Heart left ventricle (tissue), 16 donors: ENCODE measurements around the gene KLK7. TPM values are rescaled to one million over a fixed set of nuclear protein-coding genes. Genes with fewer than 3 reads are reported as not detected.

ENCODE experiments used
- ATAC-seq, 4 donors: fragments of 200-7000 bp; cut with Tn5 transposase; one replicate each; pipeline ENCODE4 v1.9.1; 2020 to 2022; ENCODE audit warnings: moderate library complexity in 4 of 4, mild to moderate bottlenecking in 3 of 4, moderate number of reproducible peaks in 1 of 4
- DNase-seq, 5 donors: peaks; one replicate each; pipeline ENCODE4 v3.0.0-alpha.2; 2020
- H3K27ac ChIP-seq, 12 donors: fragments of 200-600 bp; sonication (generic) in 4 of 12; one replicate each; pipeline versions ENCODE4 v1.5.0 to v1.8.0; 2016 to 2022; ENCODE audit warnings: mild to moderate bottlenecking in 2 of 12
- H3K27me3 ChIP-seq, 9 donors: fragments of 200-600 bp; sonication (generic) in 2 of 9; one replicate each; pipeline versions ENCODE4 v1.5.1 to v1.8.0; 2016 to 2022; ENCODE audit warnings: mild to moderate bottlenecking in 3 of 9
- H3K36me3 ChIP-seq, 9 donors: fragments of 200-600 bp; sonication (generic) in 2 of 9; one replicate each; pipeline versions ENCODE4 v1.5.0 to v1.8.0; 2018 to 2022; ENCODE audit warnings: mild to moderate bottlenecking in 2 of 9
- H3K4me1 ChIP-seq, 12 donors: fragments of 200-600 bp; sonication (generic) in 4 of 12; one replicate each; pipeline versions ENCODE4 v1.5.0 to v1.8.0; 2016 to 2022; ENCODE audit warnings: mild to moderate bottlenecking in 3 of 12
- H3K4me3 ChIP-seq, 12 donors: fragments of 200-600 bp; sonication (generic) in 4 of 12; one replicate each; pipeline versions ENCODE4 v1.5.0 to v1.8.0; 2017 to 2022; ENCODE audit warnings: mild to moderate bottlenecking in 9 of 12, moderate library complexity in 4 of 12
- H3K9me3 ChIP-seq, 12 donors: fragments of 200-600 bp; sonication (generic) in 4 of 12; one replicate each; pipeline versions ENCODE4 v1.5.0 to v1.8.0; 2016 to 2022; ENCODE audit warnings: mild to moderate bottlenecking in 1 of 12
- CTCF ChIP-seq, 12 donors: fragments of 200-600 bp; sonication (generic) in 4 of 12; IDR thresholded peaks; one replicate each; pipeline versions ENCODE4 v1.5.0 to v1.8.0; 2018 to 2022; ENCODE audit warnings: antibody characterized with exemption in 12 of 12, mild to moderate bottlenecking in 5 of 12
- POLR2A ChIP-seq, 2 donors: fragments of 450-650 bp; IDR thresholded peaks; one replicate each; pipeline ENCODE4 v1.6.1; 2017; ENCODE audit warnings: antibody characterized with exemption in 2 of 2, mild to moderate bottlenecking in 2 of 2, moderate library complexity in 2 of 2
- WGBS, 4 donors: extraction: QIAGEN DNeasy Blood & Tissue Kit in 2 of 4; methylation state at CpG; one replicate each; pipeline versions ENCODE4 v1.1.5 to v1.1.7; 2013 to 2018; 5-methylcytosine and 5-hydroxymethylcytosine counted together
- intact Hi-C, 10 donors: fragments of 100-400 bp; cut with DNase I; formaldehyde crosslinking; loops; one replicate each; pipeline versions ENCODE4 v1.11.1 to v1.14.2; 2022
- polyA plus RNA-seq, 2 donors: library from polyadenylated mRNA; stranded (reverse); fragments of 200-250 nt; gene quantifications; one replicate each; pipeline ENCODE4 v1.2.3, GENCODE V29; 2013
- total RNA-seq, 9 donors: library from RNA; depleted of rRNA in 2 of 9; stranded (reverse); fragments of >200 nt in 2 of 9; fragmentation: NEBNext Ultra II Directional in 3 of 9; extraction: Animal tissue kit (Norgen Biotek cat#: 25700) in 3 of 9; gene quantifications; one replicate each; pipeline versions ENCODE4 v1.1.0 to v1.2.4, GENCODE V29; 2016 to 2023
- donor health status: ischemic (EF 13 %, LVEDD 7.1; RV severe dilation, severe dysfunction).
- donor health status: healthy with polysubstance abuse.
- donor health status: DM: no; HTN: yes; CAD: no.
- donor health status: DM: no; HTN: no; CAD: no.
- donor health status: ischemic (EF 25% LVEDD 6.9; RV normal size, moderate dysfunction).
- donor health status: ischemic (EF 25% LVEDD 5.7; RV mildly dilated, moderate dysfunction).
- donor health status: healthy.
- donor health status: DM: yes; HTN: yes; CAD: no.
- donor health status: ischemic (EF 35%, LVEDD 5.7; RV mildly dilated, moderate dysfunction).
- donor health status: nonischemic (EF 11% LVEDD 7.7; RV severe dilation, severe dysfunction).
- donor health status: DM: yes; HTN: yes; CAD: no.
- donor health status: PGD.
- donor health status: ischemic (EF 29% LVEDD 5.4; RV normal size, mild dysfunction).
- donor health status: nonischemic (EF 23%, LVEDD 6.1; RV moderate dilation, normal function).

Gene KLK7
- total and polyA plus RNA-seq, 11 donors = 4.1 TPM; not detected in 10

- Histone ChIP-seq H3K27ac (no peak overlapping the region), H3K4me3 (no peak overlapping the region), H3K36me3 (no peaks in the 10 kb centered on the region), H3K9me3 (peaks cover 0 to 2% (median 0%) of the 10 kb centered on the region in 12 donors), H3K27me3 (peaks cover 0 to 41% (median 5%) of the 10 kb centered on the region in 9 donors), H3K4me1 (no peaks in the 10 kb centered on the region)
- intact Hi-C loops = no loop called here
- WGBS, 4 donors = 52 to 61% (median 55%) methylated on average over 13 of the region's 13 CpGs
- no peak for ATAC-seq
- DNase-seq = no peak
- TF ChIP-seq POLR2A (IDR thresholded peaks at IDR 0.05) = no peak
- TF ChIP-seq CTCF (IDR thresholded peaks at IDR 0.05) = no peak
These were observed 3.5 kb downstream of the KLK7 start for GRCh38 chr19:50980208-50980607.

- no peak for DNase-seq
- 35 to 51% (median 38%) methylated on average over 5 to 8 of the region's 8 CpGs for WGBS, 4 donors
- Histone ChIP-seq H3K27ac (no peak overlapping the region), H3K36me3 (no peaks in the 10 kb centered on the region), H3K27me3 (peaks cover 0 to 41% (median 5%) of the 10 kb centered on the region in 9 donors), H3K4me3 (no peak overlapping the region), H3K4me1 (no peaks in the 10 kb centered on the region), H3K9me3 (no peaks in the 10 kb centered on the region)
- intact Hi-C loops = no loop called here
- TF ChIP-seq POLR2A (IDR thresholded peaks at IDR 0.05) = no peak
- TF ChIP-seq CTCF (IDR thresholded peaks at IDR 0.05) = no peak
- ATAC-seq = no peak
These were observed 4.0 kb downstream of the KLK7 start for GRCh38 chr19:50979758-50980157.

- 66 to 72% (median 70%) methylated on average over 5 of the region's 5 CpGs for WGBS, 4 donors
- Histone ChIP-seq H3K4me3 (no peak overlapping the region), H3K27me3 (peaks cover 0 to 35% (median 5%) of the 10 kb centered on the region in 9 donors), H3K4me1 (no peaks in the 10 kb centered on the region), H3K9me3 (no peaks in the 10 kb centered on the region), H3K36me3 (no peaks in the 10 kb centered on the region), H3K27ac (no peak overlapping the region)
- no peak for ATAC-seq
- DNase-seq = no peak
- intact Hi-C loops = no loop called here
- TF ChIP-seq CTCF (IDR thresholded peaks at IDR 0.05) (no peak), POLR2A (IDR thresholded peaks at IDR 0.05) (no peak)
These were observed 4.8 kb downstream of the KLK7 start for GRCh38 chr19:50978772-50979390.

GRCh38 chr19:50977626-50978025 lies 6.1 kb downstream of the KLK7 start:
- intact Hi-C loops = no loop called here
- Histone ChIP-seq H3K36me3 (no peaks in the 10 kb centered on the region), H3K4me1 (no peaks in the 10 kb centered on the region), H3K27ac (no peak overlapping the region), H3K4me3 (no peak overlapping the region), H3K27me3 (peaks cover 0 to 31% (median 5%) of the 10 kb centered on the region in 9 donors), H3K9me3 (no peaks in the 10 kb centered on the region)
- 59 to 77% (median 66%) methylated on average over 4 of the region's 4 CpGs for WGBS, 4 donors
- TF ChIP-seq CTCF (IDR thresholded peaks at IDR 0.05) (no peak), POLR2A (IDR thresholded peaks at IDR 0.05) (no peak)
- ATAC-seq = no peak
- DNase-seq = no peak
